Activated CD8-positive, alpha-beta memory T cell treated with anti-CD3 and anti-CD28 coated beads, Interleukin-2, amount 50 U/mL, for 48 hours (primary cell): ENCODE results near the gene ADGRF4.

ENCODE experiments used
- DNase-seq: peaks from one replicate; pipeline ENCODE4 v3.0.0-alpha.2; 2020

ADGRF4 gene

DNA sequence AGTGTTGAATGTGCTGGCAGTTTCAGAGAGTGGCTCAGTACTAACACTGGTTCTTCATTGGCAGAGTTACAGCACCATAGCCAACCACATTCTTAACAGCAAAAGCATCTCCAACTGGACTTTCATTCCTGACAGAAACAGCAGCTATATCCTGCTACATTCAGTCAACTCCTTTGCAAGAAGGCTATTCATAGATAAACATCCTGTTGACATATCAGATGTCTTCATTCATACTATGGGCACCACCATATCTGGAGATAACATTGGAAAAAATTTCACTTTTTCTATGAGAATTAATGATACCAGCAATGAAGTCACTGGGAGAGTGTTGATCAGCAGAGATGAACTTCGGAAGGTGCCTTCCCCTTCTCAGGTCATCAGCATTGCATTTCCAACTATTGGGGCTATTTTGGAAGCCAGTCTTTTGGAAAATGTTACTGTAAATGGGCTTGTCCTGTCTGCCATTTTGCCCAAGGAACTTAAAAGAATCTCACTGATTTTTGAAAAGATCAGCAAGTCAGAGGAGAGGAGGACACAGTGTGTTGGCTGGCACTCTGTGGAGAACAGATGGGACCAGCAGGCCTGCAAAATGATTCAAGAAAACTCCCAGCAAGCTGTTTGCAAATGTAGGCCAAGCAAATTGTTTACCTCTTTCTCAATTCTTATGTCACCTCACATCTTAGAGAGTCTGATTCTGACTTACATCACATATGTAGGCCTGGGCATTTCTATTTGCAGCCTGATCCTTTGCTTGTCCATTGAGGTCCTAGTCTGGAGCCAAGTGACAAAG lies 17.0 kb upstream of the ADGRF4 start:
- no peak for DNase-seq

DNA sequence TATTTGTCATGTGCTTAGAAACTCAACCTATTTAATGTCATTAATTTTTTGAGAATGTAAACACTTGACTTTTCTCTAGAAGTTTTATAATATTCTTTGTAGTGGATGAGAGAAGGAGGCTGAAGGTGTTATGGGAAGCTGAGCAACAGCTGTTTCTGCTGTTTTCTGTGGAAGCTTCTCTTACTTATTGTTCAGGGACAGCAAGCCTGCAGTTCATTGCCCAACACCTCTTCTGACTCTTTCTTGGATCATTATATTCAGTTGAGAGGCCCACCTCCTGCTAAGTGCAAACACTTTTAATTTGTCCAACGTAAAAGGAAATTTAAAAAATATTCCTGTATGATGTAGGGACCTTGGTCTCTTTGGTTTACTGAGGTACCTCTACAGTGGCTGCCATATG lies 12.0 kb upstream of the ADGRF4 start:
- DNase-seq = no peak

DNA sequence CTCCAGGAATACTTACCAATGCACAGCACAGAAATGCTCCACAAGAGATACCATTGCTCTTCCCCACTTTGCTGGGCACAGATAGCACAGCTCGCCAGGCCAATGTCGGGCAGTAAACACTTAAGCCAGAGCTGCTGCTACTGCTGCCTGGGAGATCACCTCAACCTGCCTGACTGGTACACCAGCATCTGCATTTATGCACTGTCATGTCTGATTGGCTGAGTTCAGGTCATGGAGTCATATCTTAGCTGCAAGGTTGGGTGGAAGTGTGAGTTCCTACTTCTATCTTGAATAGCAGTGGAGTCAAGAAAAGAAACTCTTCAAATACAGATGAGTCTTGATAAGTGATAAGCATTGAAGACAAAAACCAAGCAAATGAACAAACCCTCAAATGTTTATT lies 10.9 kb upstream of the ADGRF4 start:
- DNase-seq = no peak

DNA sequence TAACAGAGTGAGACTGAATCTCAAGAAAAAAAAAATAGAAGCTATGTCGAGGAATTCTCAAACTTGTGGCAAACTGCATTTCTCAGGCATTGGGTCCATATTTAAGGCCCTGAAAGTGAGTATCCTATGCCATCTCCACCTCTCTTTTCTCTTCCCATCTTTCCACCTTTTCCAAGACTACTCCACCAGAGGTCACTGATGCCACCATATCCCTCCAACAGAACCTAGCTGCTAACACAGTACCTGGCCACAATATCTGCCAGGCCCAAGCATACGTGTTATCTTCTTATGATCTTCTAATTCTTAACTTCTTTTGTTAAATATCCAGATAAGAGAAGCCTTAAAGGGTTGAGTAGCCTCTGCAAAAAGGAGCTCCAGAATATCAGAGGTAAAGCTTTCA lies 8.2 kb upstream of the ADGRF4 start:
- DNase-seq = no peak

DNA sequence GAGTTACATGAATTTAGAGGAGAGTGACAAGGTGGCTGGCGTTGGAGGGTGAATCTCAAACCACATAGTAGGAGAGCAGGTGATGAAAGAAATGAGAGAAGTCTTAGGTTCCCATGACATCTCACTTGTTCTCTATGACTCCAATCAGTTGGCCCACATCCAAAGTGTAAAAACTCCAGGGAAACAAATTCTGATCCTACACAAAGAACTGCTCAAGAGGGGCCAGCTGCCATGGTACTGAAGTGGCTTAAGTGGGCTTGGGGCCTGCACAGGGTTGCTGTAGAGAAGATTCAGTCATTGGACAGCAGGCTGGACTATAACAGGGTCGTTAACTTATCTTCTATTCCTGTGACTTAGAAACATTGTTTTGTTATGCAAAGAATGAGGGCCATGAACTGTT lies 7.6 kb upstream of the ADGRF4 start:
- no peak for DNase-seq

DNA sequence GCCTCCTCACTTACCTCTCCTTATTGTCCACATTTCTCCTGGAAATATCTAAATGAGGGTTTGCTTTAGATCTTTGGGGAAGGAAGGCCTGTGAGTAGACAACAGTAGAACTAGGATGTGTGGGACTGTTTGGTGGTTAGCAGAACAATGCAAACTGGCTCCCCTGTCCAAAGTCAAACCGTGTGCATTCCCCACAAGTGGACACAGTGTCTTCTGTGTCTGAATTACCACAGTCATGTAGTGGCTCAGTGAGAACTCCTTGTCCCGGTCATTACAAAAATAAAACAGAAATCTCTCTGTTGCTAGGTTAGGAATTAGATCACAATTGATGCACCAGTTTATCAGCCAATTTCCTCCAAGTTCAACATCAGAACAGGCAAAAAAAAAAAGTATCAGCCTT lies 455 bp upstream of the ADGRF4 start:
- DNase-seq = no peak

DNA sequence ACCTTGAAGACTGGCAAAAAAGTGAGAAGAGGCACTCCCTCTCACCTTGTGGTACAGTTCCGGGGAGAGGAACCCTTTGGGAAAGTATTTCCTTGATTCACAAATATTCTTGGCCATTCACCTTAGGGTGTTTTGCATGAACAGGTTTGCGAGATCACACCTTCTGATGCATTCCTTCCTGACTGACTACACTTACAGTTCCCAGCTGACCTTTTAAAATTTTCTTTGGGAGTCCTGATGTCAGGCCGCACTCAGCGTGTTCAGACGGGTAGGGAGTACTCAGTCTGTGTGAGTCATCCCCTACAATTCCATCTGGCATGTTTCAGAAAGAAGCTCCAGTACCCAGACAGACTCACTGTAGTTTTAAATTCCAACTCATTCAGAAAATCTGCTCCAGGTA lies 1.7 kb downstream of the ADGRF4 start:
- DNase-seq = no peak

DNA sequence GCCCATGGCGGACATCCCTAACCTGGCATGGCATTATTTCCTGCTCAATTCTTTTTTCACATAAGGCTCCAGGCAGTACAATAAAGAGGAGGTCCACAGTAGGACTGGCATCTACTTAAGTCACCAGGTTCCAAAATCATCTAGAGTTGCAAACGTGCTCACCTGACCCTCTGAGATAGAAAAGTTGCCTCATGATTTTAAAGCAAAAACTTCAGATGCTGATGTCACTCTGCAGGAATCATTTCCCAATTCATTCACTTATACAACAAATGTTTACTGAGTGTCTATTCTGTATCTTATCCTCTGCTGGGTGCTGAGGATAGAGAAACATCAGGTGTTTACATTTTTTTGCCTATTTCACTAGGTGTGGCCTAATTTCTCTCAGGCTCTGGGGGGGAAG lies 2.2 kb downstream of the ADGRF4 start:
- DNase-seq = no peak

DNA sequence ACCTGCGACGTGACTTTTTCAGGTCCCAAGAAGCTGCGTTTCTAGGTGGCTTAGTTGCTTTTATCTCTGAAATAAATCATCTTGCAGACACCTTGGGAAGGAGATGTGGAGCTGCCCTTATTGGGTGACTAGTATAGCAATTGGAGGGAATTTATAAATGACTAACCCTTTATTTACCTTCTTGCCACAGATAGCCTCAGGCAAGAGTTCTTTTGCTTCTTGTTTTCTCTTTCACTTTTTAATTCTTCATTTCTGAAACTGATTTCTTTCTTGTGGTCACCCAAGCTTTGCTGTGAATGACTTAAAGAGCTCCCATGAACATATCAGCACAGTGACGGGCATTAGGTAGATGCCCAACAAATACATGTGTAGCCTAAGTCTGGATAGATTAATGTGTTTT lies 3.0 kb downstream of the ADGRF4 start:
- DNase-seq = no peak

DNA sequence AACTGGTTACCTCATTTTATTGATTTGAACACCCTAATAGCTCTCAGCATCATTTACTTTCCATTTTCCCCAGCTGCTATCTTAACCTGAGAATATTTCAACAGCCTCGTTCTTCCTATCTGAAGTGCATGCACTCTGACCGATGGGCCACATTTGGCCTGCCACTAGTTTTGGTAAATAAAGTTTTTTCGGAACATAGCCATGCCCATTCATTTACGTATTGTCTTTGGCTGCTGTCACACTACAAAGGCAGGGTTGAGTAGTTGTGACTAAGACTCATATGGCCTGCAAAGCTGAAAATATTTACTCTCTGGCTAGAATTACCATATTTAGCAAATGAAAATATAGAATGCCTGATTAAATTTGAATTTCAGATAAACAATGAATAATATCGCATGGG lies 10.8 kb downstream of the ADGRF4 start:
- no peak for DNase-seq

DNA sequence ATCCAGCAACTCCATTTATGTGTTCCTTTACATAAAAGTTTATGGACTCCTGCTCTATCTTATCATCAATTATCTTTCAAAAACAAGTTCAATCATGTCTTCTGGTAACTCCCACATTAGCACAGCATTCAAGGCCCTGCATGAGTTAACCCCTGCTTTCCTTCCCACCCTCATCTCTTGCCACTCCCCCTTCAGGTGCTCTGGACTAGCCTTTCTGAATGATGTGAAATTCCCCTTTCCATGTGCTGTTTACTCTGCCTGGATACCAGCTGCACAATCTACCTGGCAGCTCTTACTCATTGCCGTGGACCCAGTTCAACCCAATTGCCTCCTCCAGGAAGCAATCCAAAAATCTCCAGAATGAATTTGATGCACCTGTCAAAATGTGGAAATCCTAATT lies 11.9 kb downstream of the ADGRF4 start:
- no peak for DNase-seq

DNA sequence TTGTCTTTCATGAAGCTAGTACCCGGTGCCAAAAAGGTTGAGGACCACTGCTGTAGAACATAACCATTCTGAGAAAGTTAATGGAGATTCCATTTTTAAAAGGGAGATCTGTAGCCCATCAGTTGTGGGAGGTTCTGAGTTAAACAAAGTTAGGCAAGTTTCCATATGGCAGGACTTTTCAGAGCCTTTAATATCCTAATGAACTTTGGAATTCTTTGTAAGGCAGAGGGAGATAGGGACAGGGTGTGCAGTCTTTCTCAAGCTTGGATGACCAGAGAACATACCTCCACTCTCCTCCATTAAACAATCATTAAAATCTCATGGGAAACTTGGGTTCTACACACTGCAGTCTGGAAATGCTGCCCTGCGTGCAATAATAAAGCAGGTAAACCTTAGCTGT lies 14.8 kb downstream of the ADGRF4 start:
- DNase-seq = no peak

DNA sequence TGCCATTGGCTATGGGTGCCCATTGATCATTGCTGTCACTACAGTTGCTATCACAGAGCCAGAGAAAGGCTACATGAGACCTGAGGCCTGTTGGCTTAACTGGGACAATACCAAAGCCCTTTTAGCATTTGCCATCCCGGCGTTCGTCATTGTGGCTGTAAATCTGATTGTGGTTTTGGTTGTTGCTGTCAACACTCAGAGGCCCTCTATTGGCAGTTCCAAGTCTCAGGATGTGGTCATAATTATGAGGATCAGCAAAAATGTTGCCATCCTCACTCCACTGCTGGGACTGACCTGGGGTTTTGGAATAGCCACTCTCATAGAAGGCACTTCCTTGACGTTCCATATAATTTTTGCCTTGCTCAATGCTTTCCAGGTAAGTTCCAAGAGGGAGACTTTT lies 16.4 kb downstream of the ADGRF4 start:
- DNase-seq = no peak

DNA sequence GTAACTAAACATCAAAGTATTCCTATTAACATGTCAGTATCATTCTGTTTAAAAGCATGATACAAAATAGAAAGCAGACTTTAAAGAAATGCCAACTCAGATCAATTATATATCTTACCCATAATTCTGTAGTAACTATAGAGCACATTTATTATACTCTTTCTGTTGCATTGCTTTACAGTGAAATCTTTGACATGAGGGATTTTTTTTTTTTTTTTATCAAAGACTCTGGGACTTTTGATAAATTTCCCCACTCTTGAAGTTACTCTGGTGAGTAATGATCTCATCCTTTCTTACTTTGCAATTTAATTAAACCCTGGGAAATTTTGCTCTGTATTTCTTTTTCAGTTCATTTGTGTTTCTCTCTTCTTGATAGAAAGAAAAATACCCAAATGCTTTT lies 17.4 kb downstream of the ADGRF4 start:
- no peak for DNase-seq

DNA sequence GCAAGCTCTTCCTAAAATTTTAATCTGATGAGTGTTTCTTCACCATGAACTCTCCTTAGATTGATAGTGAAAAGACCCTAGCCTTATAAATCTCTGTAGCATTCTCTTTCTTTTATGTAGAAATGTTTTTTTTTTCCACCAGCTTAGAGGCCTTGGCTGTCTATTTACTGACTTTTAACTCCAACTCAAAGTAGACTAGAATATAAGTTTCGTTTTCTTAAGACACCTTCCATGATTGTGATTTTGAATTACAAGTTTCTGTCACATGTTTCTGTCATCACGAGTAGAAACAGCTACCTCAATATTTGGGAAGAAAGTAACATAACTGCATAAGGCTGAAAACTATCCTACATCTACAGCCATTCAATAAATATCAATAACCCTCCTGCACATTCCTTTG lies 17.8 kb downstream of the ADGRF4 start:
- DNase-seq = no peak

DNA sequence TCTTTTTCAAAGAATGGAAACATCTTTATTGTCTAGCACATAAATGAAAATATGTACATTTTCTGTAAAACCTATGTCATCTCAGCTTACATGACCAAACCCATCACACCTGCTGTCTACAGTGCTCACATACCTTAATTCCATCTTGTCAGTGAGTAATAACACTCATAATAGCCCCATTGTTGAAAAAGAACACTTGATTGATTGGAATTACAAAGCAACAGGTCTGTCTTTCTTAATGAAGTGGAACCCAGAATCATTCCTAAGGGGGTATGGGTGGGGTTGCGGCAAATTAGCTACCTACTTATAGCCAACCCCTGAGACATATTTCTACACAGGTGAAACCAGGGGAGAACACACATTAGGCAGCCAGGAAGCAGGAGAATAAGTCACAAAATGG lies 20.2 kb downstream of the ADGRF4 start:
- DNase-seq = no peak

DNA sequence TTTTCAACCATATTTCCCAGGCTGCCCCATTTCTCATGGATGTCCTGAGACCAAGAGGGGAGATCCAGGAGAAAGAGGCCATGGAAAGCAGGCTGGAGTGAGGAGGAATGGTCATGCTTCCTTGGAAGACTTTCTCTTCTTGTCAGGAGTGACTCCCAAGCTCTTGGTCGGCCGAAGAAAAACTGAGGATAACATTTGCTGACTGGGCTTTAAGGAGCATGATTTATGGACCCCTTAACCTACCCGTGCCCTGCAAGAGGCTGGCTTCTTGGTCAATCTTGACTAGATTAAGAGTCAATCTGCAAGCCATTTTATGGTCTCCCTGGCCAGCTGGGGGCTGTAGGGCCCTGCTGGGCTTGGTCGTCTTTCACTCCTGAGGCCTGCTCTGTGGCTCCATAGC lies 22.8 kb downstream of the ADGRF4 start:
- no peak for DNase-seq

DNA sequence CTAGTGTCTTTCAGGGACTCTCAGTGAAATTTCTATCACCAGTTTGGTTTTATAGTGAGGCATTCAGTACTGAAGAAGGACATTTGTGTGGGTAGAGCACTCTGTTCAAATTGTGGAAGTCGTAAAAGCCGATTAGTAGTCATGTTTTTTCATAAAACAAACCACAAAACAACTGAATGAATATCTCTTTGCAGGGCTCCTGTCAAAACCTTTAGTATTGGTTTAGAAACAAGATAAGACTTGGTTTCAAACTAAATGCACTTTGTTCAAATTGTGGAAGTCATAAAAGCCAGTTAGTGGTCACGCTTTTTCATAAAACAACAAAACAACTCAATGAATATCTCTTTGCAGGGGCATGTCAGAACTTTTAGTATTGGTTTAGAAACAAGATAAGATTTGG lies 23.8 kb downstream of the ADGRF4 start:
- no peak for DNase-seq

DNA sequence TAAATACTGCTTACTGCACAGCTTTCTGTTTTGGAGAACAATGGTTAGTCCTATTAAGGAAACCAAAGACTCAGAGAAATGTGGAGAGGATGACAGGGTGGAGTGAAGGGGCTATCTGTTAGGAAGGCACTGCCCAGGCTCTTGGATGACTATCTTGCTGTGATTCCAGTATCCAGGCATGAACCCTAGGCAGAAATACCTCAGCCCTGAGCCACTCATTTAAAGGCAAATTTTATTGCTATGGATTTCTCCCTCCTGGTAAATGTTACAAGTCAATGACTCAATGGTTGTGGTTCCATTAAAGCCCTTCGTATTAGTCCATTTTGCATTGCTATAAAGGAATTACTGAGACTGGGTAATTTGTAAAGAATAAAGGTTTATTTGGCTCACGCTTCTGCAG lies 25.9 kb downstream of the ADGRF4 start:
- DNase-seq = no peak

DNA sequence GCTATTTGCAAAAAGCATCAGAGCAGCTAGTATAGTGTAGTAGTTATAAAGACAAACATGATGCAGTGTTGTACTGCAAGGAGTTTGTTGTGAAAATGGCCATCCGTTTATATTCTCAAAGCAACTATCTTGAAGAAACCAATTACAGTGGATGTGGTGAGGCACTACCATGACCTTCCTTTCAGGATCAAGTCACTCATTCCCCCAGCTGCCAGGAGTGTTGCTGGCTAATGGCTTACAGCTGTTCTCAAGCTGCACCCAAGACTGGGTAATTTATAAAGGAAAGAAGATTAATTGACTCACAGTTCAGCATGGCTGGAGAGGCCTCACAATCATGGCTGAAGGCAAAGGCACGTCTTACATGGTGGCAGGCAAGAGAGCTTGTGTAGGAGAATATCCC lies 29.0 kb downstream of the ADGRF4 start:
- DNase-seq = no peak

DNA sequence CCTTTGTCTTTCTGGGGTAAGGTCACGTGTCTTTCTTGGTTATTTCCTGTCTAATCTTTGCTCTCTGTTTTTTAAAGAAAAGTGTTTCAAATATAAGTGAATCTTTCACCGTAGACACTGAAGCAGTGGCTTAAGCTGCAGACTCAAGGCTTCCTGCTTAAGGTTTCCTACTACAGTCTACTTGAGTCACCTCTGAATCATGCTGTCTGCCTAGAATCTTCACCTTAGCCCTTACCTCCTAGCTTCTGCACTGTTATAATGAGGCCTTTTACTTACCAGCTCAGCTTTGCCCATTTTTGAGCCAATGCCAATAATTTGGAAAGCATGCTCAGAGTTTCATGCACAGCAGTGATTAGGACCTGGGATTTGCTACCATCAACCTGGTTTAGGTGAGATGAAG lies 30.6 kb downstream of the ADGRF4 start:
- no peak for DNase-seq

DNA sequence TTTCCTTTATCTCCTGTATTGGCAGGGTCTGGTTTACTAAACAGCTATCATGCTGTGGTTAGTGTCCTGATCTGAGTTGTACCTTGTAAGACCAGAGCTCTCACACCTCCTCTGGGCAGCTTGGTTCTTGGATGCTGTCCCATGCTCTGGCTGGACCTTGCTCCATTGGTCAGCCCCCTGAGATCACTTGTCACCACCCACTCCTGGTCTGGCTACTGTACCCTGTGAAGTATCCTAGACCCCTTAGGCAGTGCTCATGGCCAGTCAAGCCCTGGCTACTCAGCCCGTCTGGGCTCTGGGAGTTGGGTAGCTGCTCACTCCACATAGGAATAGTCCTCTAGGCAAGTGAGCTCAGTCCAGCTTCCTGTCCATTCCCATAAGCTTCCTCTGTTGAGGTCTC lies 31.1 kb downstream of the ADGRF4 start:
- no peak for DNase-seq

DNA sequence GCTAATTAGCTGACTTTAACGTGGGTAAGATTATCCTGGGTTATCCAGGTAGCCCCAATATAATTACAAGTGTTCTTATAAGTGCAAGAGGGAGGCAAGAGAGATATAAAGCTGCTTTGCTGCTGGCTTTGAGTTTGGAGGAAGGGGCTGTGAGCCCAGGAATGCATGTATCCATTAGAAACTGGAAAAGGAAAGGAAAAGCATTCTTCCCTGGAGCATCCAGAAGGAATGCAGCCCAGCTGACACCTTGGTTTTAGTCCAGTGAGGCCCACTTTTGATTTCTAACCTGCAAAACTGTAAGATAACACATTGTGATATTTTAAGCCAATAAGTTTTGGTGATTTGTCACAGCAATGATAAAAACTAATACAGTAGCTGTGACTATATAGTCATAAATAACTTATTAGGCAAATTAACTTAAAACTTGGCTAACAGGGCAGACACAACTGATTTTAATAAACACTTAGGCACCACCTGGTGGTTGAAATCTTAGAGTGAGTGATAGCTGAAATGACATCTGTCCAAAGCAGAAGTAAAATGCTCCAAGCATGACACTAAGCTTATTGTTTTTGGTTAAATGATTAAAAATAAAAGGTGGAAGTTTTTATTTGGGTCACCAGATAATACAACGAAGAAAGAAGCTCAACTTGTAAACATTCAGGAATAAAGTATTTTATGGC lies 35.6 kb downstream of the ADGRF4 start:
- DNase-seq = no peak

DNA sequence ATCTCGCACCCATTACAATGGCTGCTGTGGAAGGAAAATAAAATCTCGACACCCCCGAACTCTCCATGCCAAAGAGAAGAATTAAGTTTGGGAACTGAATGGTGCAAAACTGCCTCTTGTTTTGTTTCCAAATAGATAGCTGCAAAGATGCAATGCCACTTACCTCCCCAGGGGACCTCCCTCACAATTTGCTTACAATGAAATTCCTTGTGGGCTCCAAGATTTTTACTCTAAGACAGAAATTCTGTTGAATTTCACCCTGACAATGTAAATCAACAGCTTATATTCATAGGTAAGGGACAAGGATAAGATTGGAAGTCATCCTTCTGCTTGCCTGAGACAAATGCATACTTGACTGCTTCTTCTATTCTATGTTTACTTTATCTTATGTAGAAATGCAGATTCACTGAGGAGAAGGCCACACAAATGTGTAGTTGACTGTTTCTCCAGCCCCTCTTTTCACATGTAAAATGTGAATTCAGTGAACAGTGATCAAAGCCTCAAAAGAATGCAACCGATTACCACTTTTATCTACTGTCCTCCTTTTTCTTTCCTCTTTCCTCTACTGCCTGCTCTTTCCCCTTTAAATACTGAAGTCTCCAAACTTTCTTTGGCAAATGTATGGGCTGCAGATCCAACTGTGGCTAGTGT lies 36.6 kb downstream of the ADGRF4 start:
- no peak for DNase-seq
